Ovary (tissue), 3 donors: ENCODE results near the gene PLEKHH1.

Experiments
- EP300 ChIP-seq: sonication (generic); formaldehyde crosslinking; IDR thresholded peaks from one replicate; pipeline ENCODE4 v1.6.1; 2017; ENCODE audit warnings: antibody characterized with exemption
- POLR2A ChIP-seq: fragments of 450-650 bp; IDR thresholded peaks from one replicate; pipeline ENCODE4 v1.6.1; 2017; ENCODE audit warnings: antibody characterized with exemption, mild to moderate bottlenecking, moderate library complexity
- TF ChIP-seq, protein P1 (sequence below), 3 donors: fragments of 450-650 bp in 2 of 3; fragments of 200-600 bp in 1 of 3; IDR thresholded peaks; one replicate each; pipeline versions ENCODE4 v1.5.1 to v1.8.0; 2016 to 2022; ENCODE audit warnings: antibody characterized with exemption in 3 of 3, mild to moderate bottlenecking in 1 of 3
- donor health status: DM: no; HTN: no; CAD: no.

GRCh38 chr14:67562025-67562775 lies 29.1 kb downstream of the PLEKHH1 start:
- TF ChIP-seq, protein P1, sequence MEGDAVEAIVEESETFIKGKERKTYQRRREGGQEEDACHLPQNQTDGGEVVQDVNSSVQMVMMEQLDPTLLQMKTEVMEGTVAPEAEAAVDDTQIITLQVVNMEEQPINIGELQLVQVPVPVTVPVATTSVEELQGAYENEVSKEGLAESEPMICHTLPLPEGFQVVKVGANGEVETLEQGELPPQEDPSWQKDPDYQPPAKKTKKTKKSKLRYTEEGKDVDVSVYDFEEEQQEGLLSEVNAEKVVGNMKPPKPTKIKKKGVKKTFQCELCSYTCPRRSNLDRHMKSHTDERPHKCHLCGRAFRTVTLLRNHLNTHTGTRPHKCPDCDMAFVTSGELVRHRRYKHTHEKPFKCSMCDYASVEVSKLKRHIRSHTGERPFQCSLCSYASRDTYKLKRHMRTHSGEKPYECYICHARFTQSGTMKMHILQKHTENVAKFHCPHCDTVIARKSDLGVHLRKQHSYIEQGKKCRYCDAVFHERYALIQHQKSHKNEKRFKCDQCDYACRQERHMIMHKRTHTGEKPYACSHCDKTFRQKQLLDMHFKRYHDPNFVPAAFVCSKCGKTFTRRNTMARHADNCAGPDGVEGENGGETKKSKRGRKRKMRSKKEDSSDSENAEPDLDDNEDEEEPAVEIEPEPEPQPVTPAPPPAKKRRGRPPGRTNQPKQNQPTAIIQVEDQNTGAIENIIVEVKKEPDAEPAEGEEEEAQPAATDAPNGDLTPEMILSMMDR (IDR thresholded peaks at IDR 0.05), result no peak
- TF ChIP-seq POLR2A (no peak), EP300 (no peak)
